T-helper 2 cell treated with Interferon-gamma antibody and Interleukin-4, amounts not matched to agents 100 ng/mL and 5 ng/mL, for 36 hours (primary cell): ENCODE data around the gene SF3B6. TPM values are rescaled to one million over a fixed set of nuclear protein-coding genes. Genes with fewer than 3 reads are reported as not detected.
"Not testable (repeated sequence)": the region's sequence is repeated elsewhere in the genome, so short reads cannot be mapped to it uniquely, and the experiment has no call there.

Experiments used
- intact Hi-C: fragments of 100-400 bp; cut with micrococcal nuclease; formaldehyde crosslinking; loops from one replicate; pipeline ENCODE4 v1.15.1; 2023
- total RNA-seq: library from RNA; stranded (reverse); gene quantifications from 2 replicates; pipeline ENCODE4 v1.2.3, GENCODE V29; 2022

Gene SF3B6
- total RNA-seq, 1 donor from 2014 or later = 92.5 TPM

DNA sequence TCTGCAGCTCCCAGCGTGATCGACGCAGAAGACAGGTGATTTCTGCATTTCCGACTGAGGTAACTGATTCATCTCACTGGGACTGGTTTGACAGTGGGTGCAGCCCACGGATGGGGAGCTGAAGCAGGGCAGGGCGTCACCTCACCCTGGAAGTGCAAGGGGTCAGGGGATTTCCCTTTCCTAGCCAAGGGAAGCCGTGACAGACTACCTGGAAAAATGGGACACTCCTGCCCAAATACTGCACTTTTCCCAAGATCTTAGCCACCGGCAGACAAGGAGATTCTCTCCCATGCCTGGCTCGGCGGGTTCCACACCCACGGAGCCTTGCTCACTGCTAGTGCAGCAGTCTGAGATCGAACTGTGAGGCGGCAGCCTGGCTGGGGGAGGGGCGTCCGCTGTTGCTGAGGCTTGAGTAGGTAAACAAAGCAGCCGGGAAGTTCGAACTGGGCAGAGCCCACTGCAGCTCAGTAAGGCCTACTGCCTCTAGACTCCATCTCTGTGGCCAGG lies 19.1 kb upstream of the SF3B6 start:
- intact Hi-C loops = not testable (repeated sequence)

DNA sequence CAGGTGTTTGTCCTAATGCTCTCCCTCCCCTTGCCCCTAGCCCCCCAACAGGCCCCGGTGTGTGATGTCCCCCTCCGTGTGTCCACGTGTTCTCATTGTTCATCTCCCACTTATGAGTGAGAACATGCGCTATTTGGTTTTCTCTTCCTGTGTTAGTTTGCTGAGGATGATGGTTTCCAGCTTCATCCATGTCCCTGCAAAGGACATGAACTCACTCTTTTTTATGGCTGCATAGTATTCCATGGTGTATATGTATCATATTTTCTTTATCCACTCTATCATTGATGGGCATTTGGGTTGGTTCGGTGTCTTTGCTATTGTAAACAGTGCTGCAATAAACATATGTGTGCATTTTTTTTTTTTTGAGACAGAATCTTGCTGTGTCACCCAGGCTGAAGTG lies 17.1 kb upstream of the SF3B6 start:
- intact Hi-C loops = not testable (repeated sequence)

DNA sequence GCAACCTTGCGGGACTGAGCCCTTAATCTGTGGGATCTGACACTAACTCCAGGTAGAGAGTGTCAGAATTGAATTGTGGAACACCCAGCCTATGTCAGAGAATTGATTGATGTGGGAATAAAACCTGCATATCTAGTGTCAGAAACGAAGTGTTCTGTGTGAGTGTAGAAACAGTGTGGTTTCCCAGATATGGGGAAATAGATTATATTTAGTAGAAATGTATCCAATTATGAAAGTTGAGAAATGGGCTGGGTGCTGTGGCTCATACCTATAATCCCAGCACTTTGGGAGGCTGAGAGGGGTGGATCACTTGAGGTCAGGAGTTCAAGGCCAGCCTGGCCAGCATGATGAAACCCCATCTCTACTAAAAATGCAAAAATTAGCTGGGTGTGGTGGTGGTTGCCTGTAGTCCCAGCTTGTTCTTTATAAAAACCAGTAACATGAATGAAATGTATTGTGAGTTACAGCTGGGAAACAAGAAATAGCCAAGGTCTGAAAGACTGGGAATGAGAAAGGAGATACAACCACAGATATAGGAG lies 12.8 kb upstream of the SF3B6 start:
- intact Hi-C loops = no loop called here

DNA sequence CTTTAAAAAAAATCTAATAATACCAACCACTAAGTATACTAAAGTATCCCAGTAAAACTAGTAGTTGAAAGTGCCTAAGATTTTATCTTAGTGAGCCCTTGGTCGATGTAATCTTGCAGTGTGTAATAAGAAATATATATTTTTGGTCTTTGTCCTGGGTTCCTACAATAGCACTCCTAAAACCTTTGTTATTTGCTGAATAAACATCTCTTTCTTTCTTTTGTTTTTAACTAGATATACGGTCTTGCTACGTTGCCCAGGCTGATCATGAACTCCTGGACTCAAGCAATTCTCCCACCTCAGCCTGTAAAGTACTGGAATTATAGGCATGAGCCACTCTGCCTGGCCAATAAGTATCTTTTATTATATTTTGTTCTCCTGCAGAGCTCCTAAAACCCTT lies 10.9 kb upstream of the SF3B6 start:
- intact Hi-C loops = no loop called here

DNA sequence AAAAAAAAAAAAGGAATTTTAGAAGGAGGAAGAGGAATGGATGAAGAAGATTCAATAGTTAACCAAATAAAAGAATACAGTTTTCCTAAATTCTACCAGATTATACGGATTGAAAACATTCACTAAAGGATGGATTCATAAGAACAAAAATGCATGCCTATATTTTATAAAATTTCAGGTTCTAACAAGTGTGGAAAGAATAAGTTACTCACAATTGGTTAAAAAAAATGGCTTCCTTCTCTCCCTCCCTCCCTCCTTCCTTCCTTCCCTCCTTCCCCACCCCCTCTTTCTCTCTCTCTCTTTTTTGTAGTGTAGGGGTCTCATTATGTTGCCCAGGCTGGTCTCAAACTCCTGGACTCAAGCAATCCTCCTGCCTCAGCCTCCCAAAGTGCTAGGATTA lies 10.1 kb upstream of the SF3B6 start:
- intact Hi-C loops = no loop called here

GRCh38 chr2:24085200-24085489 lies 9.0 kb upstream of the SF3B6 start:
- intact Hi-C loops = loop anchor here (2.0 kb wide), 2 partner anchors 38 to 298 kb away; partner anchors contain the start of gene WDCP

- intact Hi-C loops = loop anchor here (1.0 to 2.0 kb wide), 5 partner anchors 8 to 298 kb away; partner anchors contain the start of genes SF3B6 and WDCP
These were observed 8.5 kb upstream of the SF3B6 start, which contains the start of gene TP53I3 for GRCh38 chr2:24084386-24085199. Gene TP53I3, minus strand, starts transcription at chr2:24084834. Its CDS starts 508 bp downstream, at chr2:24084326.

GRCh38 chr2:24083567-24084385 lies 7.7 kb upstream of the SF3B6 start:
- intact Hi-C loops = loop anchor here (1.0 to 2.0 kb wide), 5 partner anchors 7 to 299 kb away; partner anchors contain the start of genes SF3B6 and WDCP

DNA sequence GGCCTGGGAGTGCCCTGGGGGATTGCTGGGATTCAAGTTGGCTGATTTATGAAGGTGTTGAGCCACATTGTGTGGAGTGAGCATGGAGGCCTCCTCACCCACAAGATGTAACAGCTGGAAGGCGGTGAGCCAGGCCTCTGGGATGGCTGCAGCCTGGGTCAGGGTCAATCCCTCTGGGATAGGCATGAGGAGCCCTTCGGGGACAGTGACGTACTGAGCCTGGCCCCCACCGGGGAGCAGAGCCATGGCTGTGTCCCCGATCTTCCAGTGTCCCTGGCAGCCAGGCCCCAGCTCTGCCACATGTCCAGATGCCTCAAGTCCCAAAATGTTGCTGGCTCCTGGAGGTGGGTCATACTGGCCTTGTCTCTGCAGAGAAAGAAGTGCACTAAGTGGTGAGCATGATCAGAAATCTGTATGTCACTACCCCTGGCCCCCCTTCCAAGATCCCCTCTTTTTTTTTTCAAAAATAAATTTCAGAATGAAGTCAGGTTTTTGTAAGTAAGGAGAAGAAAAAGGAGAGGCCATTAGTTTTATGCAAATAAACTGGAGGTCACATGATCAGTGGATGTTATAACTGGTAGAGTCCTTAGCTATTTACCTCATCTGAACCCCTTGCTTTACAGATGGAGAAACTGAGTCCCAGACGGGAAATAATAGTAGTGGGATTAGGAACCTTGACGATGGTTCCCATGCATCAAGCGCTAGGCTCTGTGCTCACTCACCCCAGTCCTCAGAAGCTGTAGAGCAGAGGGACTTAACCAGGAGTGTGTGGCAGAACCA lies 6.9 kb upstream of the SF3B6 start:
- intact Hi-C loops = no loop called here

DNA sequence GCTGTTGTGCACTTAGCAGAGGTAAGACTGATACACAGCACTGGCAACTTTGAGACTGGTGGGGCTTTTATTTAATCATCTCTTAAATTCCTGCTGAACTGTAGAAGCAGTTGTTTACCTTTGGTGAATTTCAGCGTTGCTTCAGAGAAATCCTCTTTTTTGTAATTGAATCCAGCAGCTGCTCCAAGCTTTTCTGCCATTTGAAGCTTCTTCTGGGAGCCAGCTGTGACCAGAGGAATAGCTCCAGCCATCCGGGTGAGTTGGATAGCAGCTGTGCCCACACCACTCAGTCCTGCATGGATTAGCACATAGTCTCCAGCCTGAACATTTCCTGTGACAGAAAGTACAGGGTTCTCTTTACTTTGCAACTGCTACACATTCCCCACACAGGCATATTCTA lies 4.6 kb upstream of the SF3B6 start:
- intact Hi-C loops = no loop called here

DNA sequence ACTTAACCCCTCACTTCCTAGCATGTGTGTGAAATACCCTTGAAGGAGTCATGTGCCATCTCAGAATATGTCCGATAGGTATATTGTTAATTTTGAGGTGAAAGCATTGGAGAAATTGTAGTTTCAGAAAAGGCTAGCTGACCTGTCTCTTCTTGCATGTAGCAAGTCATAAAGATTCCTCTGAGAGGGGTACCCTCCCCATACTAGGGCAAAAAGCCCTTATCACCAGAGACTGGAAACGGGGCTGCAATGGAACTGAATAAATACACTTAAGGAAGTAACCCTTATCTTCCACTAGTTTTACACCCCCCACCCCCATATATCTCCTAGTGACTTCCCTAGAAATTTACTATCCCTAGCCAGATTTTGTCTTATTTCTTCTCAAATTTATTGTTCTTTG lies 1.8 kb upstream of the SF3B6 start:
- intact Hi-C loops = loop anchor here (2.0 to 10.0 kb wide), 3 partner anchors 45 to 717 kb away; partner anchors contain the start of genes CENPO, FAM228B, NCOA1 and PFN4

DNA sequence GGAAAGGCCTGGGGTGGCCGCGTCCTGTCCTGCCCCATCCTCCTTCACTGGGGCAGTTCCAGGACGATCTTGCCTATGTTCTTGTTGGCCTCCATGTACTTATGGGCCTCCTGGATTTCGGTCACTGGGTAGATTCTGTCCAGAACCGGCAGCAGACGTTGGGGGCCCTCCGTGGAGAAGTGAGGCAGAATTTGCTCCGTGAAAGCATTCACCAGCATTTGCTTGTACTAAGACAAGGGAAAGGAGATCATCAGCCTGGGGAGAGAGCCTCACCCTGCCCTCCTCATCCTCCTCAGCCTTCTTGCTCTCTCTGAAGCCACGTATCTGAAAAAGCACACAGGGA lies 1.4 kb upstream of the SF3B6 start:
- intact Hi-C loops = loop anchor here (2.0 to 10.0 kb wide), 3 partner anchors 45 to 717 kb away; partner anchors contain the start of genes CENPO, FAM228B, NCOA1 and PFN4

DNA sequence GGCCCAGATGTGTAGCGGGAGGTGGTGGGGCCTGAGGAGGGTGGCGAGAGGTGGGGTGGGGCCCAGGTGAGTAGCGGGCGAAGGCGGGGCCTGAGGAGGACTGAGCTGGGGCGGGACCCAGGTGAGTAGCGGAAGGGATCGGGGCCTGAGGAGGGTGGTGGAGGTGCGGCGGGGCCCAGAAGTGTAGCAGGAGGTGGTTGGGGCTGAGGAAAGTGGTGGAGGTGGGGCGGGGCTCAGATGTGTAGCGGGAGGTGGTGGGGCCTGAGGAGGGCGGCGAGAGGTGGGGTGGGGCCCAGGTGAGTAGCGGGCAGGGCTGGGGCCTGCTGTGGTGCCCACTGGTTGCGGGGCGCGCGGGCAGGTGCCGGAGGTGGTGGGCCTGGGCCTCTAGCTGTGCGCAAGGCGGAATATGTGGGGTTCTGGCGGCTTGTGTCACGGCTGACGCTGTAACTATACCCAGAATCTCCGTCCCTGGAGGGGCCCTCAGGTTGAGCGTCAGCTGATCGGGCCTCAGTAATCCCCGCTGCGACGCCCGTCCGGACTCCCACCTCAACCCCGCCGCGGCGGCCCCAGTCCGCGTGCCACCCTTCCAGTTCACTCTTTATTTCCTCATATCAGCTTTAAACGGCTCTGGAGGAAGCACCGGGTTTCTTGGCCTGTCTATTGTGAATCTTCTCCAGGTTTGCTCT lies 866 bp upstream of the SF3B6 start:
- intact Hi-C loops = loop anchor here (1.0 to 10.0 kb wide), 8 partner anchors 7 to 718 kb away; partner anchors contain the start of genes ATAD2B, CENPO, FAM228B and ITSN2

DNA sequence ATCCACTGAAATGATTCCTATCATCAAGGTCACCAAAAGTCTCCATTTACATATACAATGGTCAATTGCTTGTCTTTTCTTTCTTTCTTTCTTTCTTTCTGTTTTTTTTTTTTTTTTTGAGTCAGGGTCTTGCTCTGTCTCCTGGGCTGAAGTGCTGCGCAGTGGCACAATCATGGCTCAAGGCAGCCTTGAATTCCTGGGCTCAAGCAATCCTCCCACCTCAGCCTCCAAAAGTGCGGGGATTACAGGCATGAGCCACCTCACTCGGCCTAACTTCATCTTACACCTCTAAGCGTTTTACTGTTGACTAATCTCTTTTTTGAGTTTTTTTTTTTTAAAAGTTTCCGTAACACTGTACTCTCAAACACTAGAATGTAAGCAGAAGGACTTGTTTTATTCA lies 867 bp downstream of the SF3B6 start:
- intact Hi-C loops = loop anchor here (10.0 kb wide), 1 partner anchor 720 kb away; the partner anchor contains the start of genes CENPO and PTRHD1

GRCh38 chr2:24073816-24074215 lies 2.3 kb downstream of the SF3B6 start:
- intact Hi-C loops = loop anchor here (10.0 kb wide), 1 partner anchor 721 kb away; the partner anchor contains the start of genes CENPO and PTRHD1

GRCh38 chr2:24072259-24072658 lies 3.9 kb downstream of the SF3B6 start:
- intact Hi-C loops = loop anchor here (10.0 kb wide), 1 partner anchor 723 kb away; the partner anchor contains the start of genes CENPO and PTRHD1

DNA sequence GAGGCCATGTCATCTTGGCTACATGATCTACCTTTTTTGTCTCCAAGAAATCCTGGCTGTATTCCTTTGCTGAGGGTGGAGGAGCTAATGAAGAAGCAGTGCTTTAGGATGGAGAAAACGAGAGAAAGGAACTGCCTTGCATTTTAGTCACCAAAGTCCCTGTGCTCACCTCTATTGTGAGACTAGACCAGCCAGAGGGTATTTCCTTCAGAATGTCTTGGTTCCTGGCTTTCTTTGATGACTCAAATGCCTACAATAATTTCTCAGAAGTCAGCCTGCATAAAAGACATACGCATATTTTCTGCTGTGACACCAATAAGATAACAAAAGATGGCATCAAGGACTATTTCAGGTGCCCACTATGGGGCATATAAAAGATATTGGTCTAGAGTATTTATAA lies 10.8 kb downstream of the SF3B6 start:
- intact Hi-C loops = no loop called here

- intact Hi-C loops = no loop called here
These were observed 17.4 kb downstream of the SF3B6 start for GRCh38 chr2:24058564-24059271.

GRCh38 chr2:24055750-24056149 lies 20.4 kb downstream of the SF3B6 start:
- intact Hi-C loops = no loop called here
